Spleen (tissue), 7 donors: ENCODE data around the gene BAHCC1.

Experiments
- CTCF ChIP-seq, 11 experiments: fragments of 200-600 bp in 7 of 11; fragments of 450-650 bp in 4 of 11; sonication (generic) in 4 of 11; IDR thresholded peaks in 8 of 11; conservative IDR thresholded peaks in 3 of 11; 1 replicate in 7 of 11; 2 replicates in 4 of 11; pipeline versions ENCODE4 v1.4.0 to v1.8.0; 2016 to 2021; ENCODE audit warnings: antibody characterized with exemption in 11 of 11, inconsistent platforms in 4 of 11, mild to moderate bottlenecking in 1 of 11
- POLR2A ChIP-seq, 3 donors: fragments of 450-650 bp; IDR thresholded peaks; one replicate each; pipeline ENCODE4 v1.5.1; 2017; ENCODE audit warnings: antibody characterized with exemption in 3 of 3, mild to moderate bottlenecking in 1 of 3
- POLR2AphosphoS5 ChIP-seq, 3 donors: sonication (generic); formaldehyde crosslinking; IDR thresholded peaks; one replicate each; pipeline ENCODE4 v1.5.1; 2017; ENCODE audit warnings: antibody characterized with exemption in 3 of 3
- donor health status: DM: no; HTN: no; CAD: no; lungs with moderate emphysema.
- donor health status: DM: no; HTN: no; CAD: no.
- donor health status: DM: no; HTN: no; CAD: no.

GRCh38 chr17:81510785-81511553 lies 115.7 kb downstream of the BAHCC1 start:
- TF ChIP-seq CTCF (IDR thresholded peaks at IDR 0.05 in 8 of 11, conservative IDR thresholded peaks at IDR 0.05 in 3 of 11) (no peak), POLR2AphosphoS5 (IDR thresholded peaks at IDR 0.05) (peak; percentile 43 to 75 (median 57)), POLR2A (IDR thresholded peaks at IDR 0.05) (no peak)
